ENCODE data around the gene EXOSC2. TPM values are rescaled to one million over a fixed set of nuclear protein-coding genes. Genes with fewer than 3 reads are reported as not detected.

Gene EXOSC2
- total RNA-seq, 1 experiment from 2014 or later: 71.5 TPM

GRCh38 chr9:130693426-130694191 is at the start of gene EXOSC2 (continued):
- TF ChIP-seq REST (IDR thresholded peaks at IDR 0.05; ENCODE audit: low read depth) (no peak), CEBPB (IDR thresholded peaks at IDR 0.05; ENCODE audit: low read depth) (no peak), ZFX (IDR thresholded peaks at IDR 0.05) (peak; percentile 91), SRF (IDR thresholded peaks at IDR 0.05; ENCODE audit: low read depth) (no peak), JUND (IDR thresholded peaks at IDR 0.05) (no peak)

GRCh38 chr9:130651221-130651620 is 42.4 kb upstream of the EXOSC2 start:
- Histone ChIP-seq H4K20me1 (ENCODE audit: insufficient read depth) (no peaks in the 10 kb centered on the region), H3K27ac (ENCODE audit: low read depth, low read length) (no peak overlapping the region), H3K4me2 (ENCODE audit: low read length) (no peak overlapping the region), H3K27me3 (ENCODE audit: insufficient read depth, low read length) (no peaks in the 10 kb centered on the region), H3K79me2 (ENCODE audit: insufficient read depth, low read length) (no peaks in the 10 kb centered on the region), H3K36me3 (ENCODE audit: control insufficient read depth in 1 of 2, insufficient read depth in 2 of 2, low read length in 2 of 2) (no peaks in the 10 kb centered on the region), H3K9ac (ENCODE audit: low read length) (no peak overlapping the region), H3K4me1 (ENCODE audit: control insufficient read depth in 1 of 2, insufficient read depth in 2 of 2, low read length in 2 of 2) (no peaks in the 10 kb centered on the region), H3K9me3 (ENCODE audit: control insufficient read depth in 1 of 2, insufficient read depth in 1 of 2, low read depth in 1 of 2, low read length in 2 of 2) (no peaks in the 10 kb centered on the region), H3K4me3 (replicated peaks in 1 of 2; ENCODE audit: low read depth in 1 of 2, low read length in 2 of 2) (no peak overlapping the region), H3K9me2 (ENCODE audit: insufficient read depth) (no peaks in the 10 kb centered on the region), H2AFZ (ENCODE audit: low read depth, low read length, poor library complexity, severe bottlenecking) (no peak overlapping the region)
- intact Hi-C loops (cut with micrococcal nuclease): no loop called here
- CTCF ChIA-PET: no interaction called here
- no peak for TF ChIP-seq POLR2A (IDR thresholded peaks at IDR 0.05; ENCODE audit: borderline replicate concordance, extremely low read depth, insufficient read depth, insufficient read length)
- TF ChIP-seq TCF7L2 (IDR thresholded peaks at IDR 0.05; ENCODE audit: borderline replicate concordance, extremely low read depth, insufficient read depth, insufficient read length): no peak
- no peak for TF ChIP-seq ZFX (IDR thresholded peaks at IDR 0.05)
- TF ChIP-seq ATF3 (IDR thresholded peaks at IDR 0.05): no peak
- TF ChIP-seq RAD21 (IDR thresholded peaks at IDR 0.05; ENCODE audit: low read depth): no peak
- TF ChIP-seq YY1 (IDR thresholded peaks at IDR 0.05; ENCODE audit: extremely low read depth, insufficient replicate concordance, low read depth, low read length): no peak
- TF ChIP-seq SRF (IDR thresholded peaks at IDR 0.05; ENCODE audit: low read depth): no peak
- TF ChIP-seq JUND (IDR thresholded peaks at IDR 0.05): no peak
- TF ChIP-seq EZH2phosphoT487 (IDR thresholded peaks at IDR 0.05; ENCODE audit: borderline replicate concordance): no peak
- TF ChIP-seq ZBTB33 (IDR thresholded peaks at IDR 0.05; ENCODE audit: extremely low read depth, insufficient replicate concordance, low read length): no peak
- no peak for TF ChIP-seq CEBPB (IDR thresholded peaks at IDR 0.05; ENCODE audit: low read depth)
- no TSS peak for BruUV-seq (replicated peaks)
- POLR2A ChIA-PET: no interaction called here
- DNase-seq (ENCODE audit: low read depth, low spot score): no peak
- RAD21 ChIA-PET (ENCODE audit: low non-redundant PET in 1 of 2, low total read pairs in 2 of 2, uncharacterized antibody in 2 of 2, unreplicated experiment in 2 of 2): no interaction called here
- ATAC-seq: no peak
